OCI-LY1 (cell line): ENCODE results near the gene TSPAN4.

Experiments used
- H2AFZ ChIP-seq: fragments of 200-600 bp; sonication (generic), shearing (Covaris generic); 2 replicates; pipeline ENCODE4 v1.6.0; 2014; ENCODE audit warnings: antibody characterized with exemption, mild to moderate bottlenecking, low read length
- H3F3A ChIP-seq: fragments of 200-600 bp; sonication (generic), shearing (Covaris generic); 2 replicates; pipeline ENCODE4 v1.6.0; 2014; ENCODE audit warnings: mild to moderate bottlenecking, antibody characterized with exemption, low read length, moderate library complexity; ENCODE audit not compliant: insufficient read depth
- H3K27ac ChIP-seq: fragments of 200-600 bp; sonication (generic); 2 replicates; pipeline ENCODE4 v1.5.1; 2014; ENCODE audit warnings: low read length, mixed run types, mild to moderate bottlenecking, low read depth; ENCODE audit not compliant: poor library complexity, severe bottlenecking
- H3K27me3 ChIP-seq: fragments of 200-600 bp; sonication (generic); 2 replicates; pipeline ENCODE4 v1.6.0; 2014; ENCODE audit warnings: antibody characterized with exemption, mild to moderate bottlenecking, low read length, moderate library complexity; ENCODE audit not compliant: insufficient read depth
- H3K36me3 ChIP-seq: fragments of 200-600 bp; sonication (generic); 2 replicates; pipeline ENCODE4 v1.6.1; 2014; ENCODE audit warnings: mild to moderate bottlenecking, antibody characterized with exemption, low read length, moderate library complexity, mixed read lengths; ENCODE audit not compliant: insufficient read depth
- H3K4me1 ChIP-seq: fragments of 200-600 bp; sonication (generic); 2 replicates; pipeline ENCODE4 v1.5.1; 2014; ENCODE audit warnings: mild to moderate bottlenecking, low read length, moderate library complexity; ENCODE audit not compliant: insufficient read depth, severe bottlenecking
- H3K4me2 ChIP-seq: fragments of 200-600 bp; sonication (generic), shearing (Covaris generic); 2 replicates; pipeline ENCODE4 v1.6.1; 2014; ENCODE audit warnings: low read length
- H3K4me3 ChIP-seq: fragments of 200-600 bp; sonication (generic); 2 replicates; pipeline ENCODE4 v1.5.1; 2014; ENCODE audit warnings: low read length, low read depth, mild to moderate bottlenecking, mixed read lengths; ENCODE audit not compliant: poor library complexity, severe bottlenecking
- H3K79me2 ChIP-seq: fragments of 200-600 bp; shearing (Covaris generic); 2 replicates; pipeline ENCODE4 v1.6.1; 2016; ENCODE audit warnings: mixed run types, low read length, mixed read lengths; ENCODE audit not compliant: insufficient read depth
- H3K9ac ChIP-seq: fragments of 200-600 bp; sonication (generic), shearing (Covaris generic); 2 replicates; pipeline ENCODE4 v1.6.1; 2014; ENCODE audit warnings: mild to moderate bottlenecking, low read length, mixed read lengths
- H3K9me2 ChIP-seq: fragments of 200-600 bp; sonication (generic), shearing (Covaris generic); 2 replicates; pipeline ENCODE4 v1.6.1; 2014; ENCODE audit warnings: low read depth, mild to moderate bottlenecking, low read length, mixed read lengths
- H3K9me3 ChIP-seq: fragments of 200-600 bp; shearing (Covaris generic); 2 replicates; pipeline ENCODE4 v1.6.1; 2014; ENCODE audit warnings: low read length, mixed read lengths
- H4K20me1 ChIP-seq: fragments of 200-600 bp; sonication (generic), shearing (Covaris generic); 2 replicates; pipeline ENCODE4 v1.6.0; 2016; ENCODE audit warnings: mild to moderate bottlenecking, low read length; ENCODE audit not compliant: insufficient read depth
- EZH2 ChIP-seq: fragments of 200-600 bp; sonication (generic), shearing (Covaris generic); IDR thresholded peaks from 2 replicates; pipeline ENCODE4 v1.8.0; 2017; ENCODE audit warnings: borderline replicate concordance, mixed run types, mild to moderate bottlenecking, antibody characterized with exemption, low read length, moderate library complexity, mixed read lengths
- TF ChIP-seq, protein P1 (sequence below): fragments of 200-600 bp; sonication (generic), shearing (Covaris generic); IDR thresholded peaks from 2 replicates; pipeline ENCODE4 v1.5.1; 2017; ENCODE audit warnings: mild to moderate bottlenecking, antibody characterized with exemption, low read length, moderate library complexity, mixed read lengths

The TSPAN4 gene

DNA sequence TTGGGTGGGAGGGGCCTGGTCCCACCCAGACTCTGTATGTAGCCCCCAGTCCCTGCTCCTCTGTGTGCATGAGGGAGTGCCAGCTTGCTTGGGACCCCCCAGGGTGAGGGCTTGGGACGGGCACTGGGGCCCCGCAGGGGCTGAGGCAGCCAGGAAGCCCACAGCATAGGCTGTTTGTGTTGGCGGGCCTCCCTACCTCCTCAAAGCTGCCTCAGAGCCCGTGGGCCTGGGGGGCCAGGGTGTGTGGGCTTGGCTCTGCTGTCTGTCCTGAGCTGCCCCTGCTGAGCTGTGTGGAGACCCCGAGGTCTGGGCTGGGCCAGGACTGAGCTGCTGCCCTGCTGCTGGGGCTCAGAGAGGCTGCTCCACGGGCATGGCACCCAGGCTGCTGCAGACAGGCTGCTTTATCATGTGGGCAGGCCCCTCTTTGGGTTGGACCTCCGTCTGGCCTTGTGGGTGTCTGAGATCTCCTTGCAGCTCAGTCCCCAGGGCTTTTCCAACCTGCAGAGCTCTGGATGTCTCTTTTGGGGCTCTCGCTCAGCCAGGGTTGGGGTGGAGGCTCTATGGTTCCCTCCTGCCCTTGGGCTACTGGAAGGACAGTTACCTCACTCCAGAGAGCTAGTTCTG is 3.3 kb downstream of the TSPAN4 start:
- Histone ChIP-seq H3K9ac (no peak overlapping the region), H2AFZ (no peak overlapping the region), H3K9me2 (no peaks in the 10 kb centered on the region), H3K9me3 (no peaks in the 10 kb centered on the region), H3K79me2 (peaks cover 8% of the 10 kb centered on the region; the same call in 1 of the 2 replicates), H3K27ac (no peak overlapping the region), H3K4me3 (no peak overlapping the region), H3K4me2 (no peak overlapping the region), H3K36me3 (peaks cover 3% of the 10 kb centered on the region; the same call in 1 of the 2 replicates), H3K4me1 (peaks cover 37% of the 10 kb centered on the region), H3F3A (no peaks in the 10 kb centered on the region), H4K20me1 (no peaks in the 10 kb centered on the region), H3K27me3 (0 out of 2 replicates have a peak, but pooled peaks cover 4% of the 10 kb centered on the region)
- TF ChIP-seq EZH2: no peak
- TF ChIP-seq, protein P1, sequence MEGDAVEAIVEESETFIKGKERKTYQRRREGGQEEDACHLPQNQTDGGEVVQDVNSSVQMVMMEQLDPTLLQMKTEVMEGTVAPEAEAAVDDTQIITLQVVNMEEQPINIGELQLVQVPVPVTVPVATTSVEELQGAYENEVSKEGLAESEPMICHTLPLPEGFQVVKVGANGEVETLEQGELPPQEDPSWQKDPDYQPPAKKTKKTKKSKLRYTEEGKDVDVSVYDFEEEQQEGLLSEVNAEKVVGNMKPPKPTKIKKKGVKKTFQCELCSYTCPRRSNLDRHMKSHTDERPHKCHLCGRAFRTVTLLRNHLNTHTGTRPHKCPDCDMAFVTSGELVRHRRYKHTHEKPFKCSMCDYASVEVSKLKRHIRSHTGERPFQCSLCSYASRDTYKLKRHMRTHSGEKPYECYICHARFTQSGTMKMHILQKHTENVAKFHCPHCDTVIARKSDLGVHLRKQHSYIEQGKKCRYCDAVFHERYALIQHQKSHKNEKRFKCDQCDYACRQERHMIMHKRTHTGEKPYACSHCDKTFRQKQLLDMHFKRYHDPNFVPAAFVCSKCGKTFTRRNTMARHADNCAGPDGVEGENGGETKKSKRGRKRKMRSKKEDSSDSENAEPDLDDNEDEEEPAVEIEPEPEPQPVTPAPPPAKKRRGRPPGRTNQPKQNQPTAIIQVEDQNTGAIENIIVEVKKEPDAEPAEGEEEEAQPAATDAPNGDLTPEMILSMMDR: no peak

DNA sequence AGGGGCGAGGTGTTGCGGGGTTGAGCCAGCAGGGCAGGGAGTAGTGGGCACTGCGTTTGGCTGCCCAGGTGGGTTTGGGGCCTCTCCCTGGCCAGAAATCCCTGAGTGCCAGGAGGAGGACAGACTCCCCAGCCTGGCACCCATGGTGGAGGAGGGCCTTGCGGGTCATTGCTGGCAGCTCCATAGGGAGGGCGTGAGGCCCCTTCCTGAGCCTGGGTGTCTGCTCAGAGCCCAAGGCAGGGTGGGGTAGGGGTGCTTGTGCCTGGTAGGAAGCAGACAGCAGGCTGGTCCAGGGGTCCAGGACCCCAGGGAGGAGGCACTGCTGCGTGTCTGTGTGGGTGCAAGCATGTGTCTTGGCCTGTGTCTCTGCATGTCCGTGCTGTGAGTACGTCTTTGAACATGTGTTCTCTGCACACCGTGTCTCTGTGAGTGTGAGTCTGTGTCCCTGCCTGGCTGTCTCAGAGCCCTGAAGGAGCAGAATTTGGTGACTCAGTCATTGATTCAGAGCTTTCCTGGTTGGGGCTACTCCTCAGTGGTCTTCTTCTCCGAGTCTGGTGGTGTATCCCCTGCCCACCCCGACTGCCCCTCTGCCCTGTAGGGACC is 3.9 kb downstream of the TSPAN4 start:
- 0 out of 2 replicates have a peak, but pooled peaks cover 4% of the 10 kb centered on the region for H3K27me3 ChIP-seq
- peaks cover 5% of the 10 kb centered on the region; the same call in 1 of the 2 replicates for H3K79me2 ChIP-seq
- no peak overlapping the region for H3K4me3 ChIP-seq
- no peaks in the 10 kb centered on the region for H3K9me3 ChIP-seq
- peaks cover 3% of the 10 kb centered on the region; the same call in 1 of the 2 replicates for H3K36me3 ChIP-seq
- no peak overlapping the region for H3K4me2 ChIP-seq
- no peak overlapping the region for H2AFZ ChIP-seq
- no peaks in the 10 kb centered on the region for H3F3A ChIP-seq
- no peaks in the 10 kb centered on the region for H4K20me1 ChIP-seq
- H3K9ac ChIP-seq: no peak overlapping the region
- H3K4me1 ChIP-seq: peaks cover 31% of the 10 kb centered on the region
- TF ChIP-seq, protein P1: no peak
- no peak for TF ChIP-seq EZH2
- no peak overlapping the region for H3K27ac ChIP-seq
- no peaks in the 10 kb centered on the region for H3K9me2 ChIP-seq

DNA sequence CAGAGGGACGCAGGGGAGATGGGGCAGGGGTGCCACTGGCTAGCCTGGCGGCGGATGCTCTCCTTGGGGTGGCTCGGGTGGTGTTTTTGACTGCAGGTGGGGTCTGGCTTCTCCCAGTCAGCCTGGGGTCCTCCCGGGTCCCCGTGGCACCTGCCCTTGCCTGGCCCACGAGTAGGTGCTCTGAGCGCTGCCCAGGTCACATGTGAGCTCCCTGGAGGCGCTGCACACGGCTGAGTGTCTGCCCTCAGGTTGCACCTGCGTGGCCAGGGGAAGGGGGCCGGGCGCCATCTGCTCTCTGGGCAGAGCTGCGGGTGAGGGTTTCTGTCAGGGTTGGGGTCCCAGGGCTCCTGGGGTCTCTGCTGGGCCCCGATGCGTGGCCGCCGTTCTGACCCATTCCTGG is 5.2 kb downstream of the TSPAN4 start:
- TF ChIP-seq, protein P1: no peak
- Histone ChIP-seq H3K36me3 (no peaks in the 10 kb centered on the region), H3K9me3 (no peaks in the 10 kb centered on the region), H3K9ac (no peak overlapping the region), H3K4me2 (no peak overlapping the region), H3K4me1 (peaks cover 31% of the 10 kb centered on the region), H2AFZ (no peak overlapping the region), H4K20me1 (no peaks in the 10 kb centered on the region), H3F3A (no peaks in the 10 kb centered on the region), H3K79me2 (no peaks in the 10 kb centered on the region), H3K4me3 (no peak overlapping the region), H3K27me3 (peaks cover 4% of the 10 kb centered on the region; the same call in 1 of the 2 replicates), H3K9me2 (no peaks in the 10 kb centered on the region), H3K27ac (no peak overlapping the region)
